Lung (tissue), 12 donors: ENCODE measurements around the gene TMEM127. TPM values are rescaled to one million over a fixed set of nuclear protein-coding genes. Genes with fewer than 3 reads are reported as not detected.
"Not testable (repeated sequence)": the region's sequence is repeated elsewhere in the genome, so short reads cannot be mapped to it uniquely, and the experiment has no call there.

ENCODE experiments used
- ATAC-seq: fragments of 200-7000 bp; cut with Tn5 transposase; one replicate; pipeline ENCODE4 v1.9.1; 2020; ENCODE audit warnings: moderate number of reproducible peaks; ENCODE audit not compliant: insufficient read depth, low FRiP score
- DNase-seq, 3 donors: peaks; one replicate each; pipeline ENCODE4 v3.0.0-alpha.2; 2013 to 2017
- H3K27ac ChIP-seq, 2 donors: one replicate each; pipeline ENCODE4 v1.5.1; 2013; ENCODE audit warnings: mild to moderate bottlenecking in 2 of 2, moderate library complexity in 2 of 2, control low read depth in 1 of 2, inconsistent platforms in 1 of 2, low read depth in 1 of 2, low read length in 1 of 2
- H3K27me3 ChIP-seq, 3 donors: one replicate each; pipeline ENCODE4 v1.5.1; 2013; ENCODE audit warnings: low read length in 2 of 3; ENCODE audit not compliant: control insufficient read depth in 3 of 3, insufficient read depth in 3 of 3
- H3K36me3 ChIP-seq, 4 donors: one replicate each; pipeline ENCODE4 v1.5.1; 2013; ENCODE audit warnings: low read length in 4 of 4, mild to moderate bottlenecking in 1 of 4, moderate library complexity in 1 of 4; ENCODE audit not compliant: control insufficient read depth in 4 of 4, insufficient read depth in 4 of 4
- H3K4me1 ChIP-seq, 5 donors: one replicate each; pipeline ENCODE4 v1.5.1; 2013; ENCODE audit warnings: low read length in 5 of 5, mild to moderate bottlenecking in 2 of 5, moderate library complexity in 1 of 5; ENCODE audit not compliant: control insufficient read depth in 5 of 5, insufficient read depth in 5 of 5
- H3K4me3 ChIP-seq: one replicate; pipeline ENCODE4 v1.5.1; 2013; ENCODE audit warnings: mild to moderate bottlenecking, control low read depth, moderate library complexity
- H3K9ac ChIP-seq, 2 donors: one replicate each; pipeline ENCODE4 v1.5.1; 2013; ENCODE audit warnings: low read length in 2 of 2, control low read depth in 1 of 2; ENCODE audit not compliant: insufficient read depth in 1 of 2
- H3K9me3 ChIP-seq, 4 donors: one replicate each; pipeline ENCODE4 v1.5.1; 2013; ENCODE audit warnings: low read length in 3 of 4, mild to moderate bottlenecking in 1 of 4, moderate library complexity in 1 of 4; ENCODE audit not compliant: control insufficient read depth in 4 of 4, insufficient read depth in 3 of 4
- CTCF ChIP-seq: IDR thresholded peaks from 2 replicates; pipeline ENCODE4 v1.5.1; 2012; ENCODE audit warnings: mild to moderate bottlenecking; ENCODE audit errors: control extremely low read depth, extremely low read depth
- WGBS, 2 donors: extraction: QIAGEN DNeasy Blood & Tissue Kit; methylation state at CpG; one replicate each; pipeline ENCODE4 v1.1.7; 2013; 5-methylcytosine and 5-hydroxymethylcytosine counted together
- polyA plus RNA-seq, 2 donors: library from polyadenylated mRNA; stranded (reverse); fragments of 200-250 nt; gene quantifications; one replicate each; pipeline ENCODE4 v1.2.1, GENCODE V29; 2013
- total RNA-seq, 2 donors: library from RNA; depleted of rRNA in 1 of 2; stranded (reverse); fragments of >200 nt in 1 of 2; gene quantifications; one replicate each; pipeline ENCODE4 v1.2.1, GENCODE V29; 2014 to 2021
- donor health status: control.
- donor health status: control.
- donor health status: Bipolar disorder and iron deficiency.
- donor health status: healthy.
- donor health status: DM: yes; HTN: yes; CAD: no.

TMEM127 gene
- total and polyA plus RNA-seq, 4 donors: 15.3 to 67.2 (median 38.1) TPM

GRCh38 chr2:96260387-96261260 is 5.2 kb downstream of the TMEM127 start:
- H3K4me1 ChIP-seq: peaks cover 10 to 33% (median 14%) of the 10 kb centered on the region in 5 donors
- no peaks in the 10 kb centered on the region for H3K9me3 ChIP-seq
- peak overlapping the region; percentile 88 to 95 for H3K27ac ChIP-seq
- 43 to 45% methylated on average over 10 of the region's 10 CpGs for WGBS, 2 donors
- ATAC-seq: peak; percentile 55
- H3K27me3 ChIP-seq: no peaks in the 10 kb centered on the region
- H3K36me3 ChIP-seq: peaks cover 0 to 13% (median 4%) of the 10 kb centered on the region in 4 donors
- H3K9ac ChIP-seq: no peak overlapping the region
- peak in 1 of 3 donors; percentile 39 for DNase-seq
- TF ChIP-seq CTCF: peak; percentile 12
- H3K4me3 ChIP-seq: no peak overlapping the region

DNA sequence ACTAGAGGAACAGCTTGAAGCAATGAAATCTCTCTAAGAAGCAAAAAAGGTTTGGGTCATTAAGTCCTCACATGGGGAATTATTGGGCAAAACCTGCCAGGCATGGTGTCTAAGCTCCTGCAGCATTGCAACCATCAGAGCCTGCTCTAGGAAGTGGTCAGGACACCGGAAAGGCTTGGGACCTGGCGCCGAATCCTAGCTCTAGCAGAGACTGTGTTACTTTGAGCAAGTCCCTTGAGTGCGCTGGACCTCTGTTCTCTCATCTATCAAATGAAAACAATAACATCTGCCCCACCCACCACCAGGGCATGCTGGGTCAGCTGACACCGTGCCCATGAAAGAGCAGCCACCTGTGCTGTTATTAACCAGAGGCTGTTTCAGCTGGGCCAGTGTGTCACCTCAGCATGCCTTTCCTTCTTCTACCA is 6.3 kb downstream of the TMEM127 start:
- DNase-seq: no peak

GRCh38 chr2:96258166-96259022 is 7.4 kb downstream of the TMEM127 start:
- Histone ChIP-seq H3K4me1 (peaks cover 0 to 26% (median 0%) of the 10 kb centered on the region in 5 donors), H3K36me3 (peaks cover 0 to 30% (median 14%) of the 10 kb centered on the region in 4 donors), H3K27ac (peak overlapping the region; percentile 62 to 88), H3K9ac (no peak overlapping the region), H3K27me3 (no peaks in the 10 kb centered on the region), H3K9me3 (no peaks in the 10 kb centered on the region), H3K4me3 (no peak overlapping the region)
- ATAC-seq: no peak
- TF ChIP-seq CTCF: no peak
- WGBS, 2 donors: 83 to 86% methylated on average over 7 of the region's 7 CpGs
- DNase-seq: no peak

More for the DNA sequence above, 6.3 kb downstream of the TMEM127 start:
- no peak for TF ChIP-seq CTCF
- Histone ChIP-seq H3K4me3 (no peak overlapping the region), H3K4me1 (peaks cover 6 to 33% (median 10%) of the 10 kb centered on the region in 5 donors), H3K27ac (peak overlapping the region; percentile 88 to 95), H3K9ac (no peak overlapping the region), H3K27me3 (no peaks in the 10 kb centered on the region), H3K9me3 (no peaks in the 10 kb centered on the region), H3K36me3 (peaks cover 0 to 18% (median 5%) of the 10 kb centered on the region in 4 donors)
- WGBS, 2 donors: 49 to 59% methylated on average over 5 of the region's 5 CpGs
- ATAC-seq: no peak

- H3K27me3 ChIP-seq, H3K9me3 ChIP-seq, H3K9ac ChIP-seq, H3K4me3 ChIP-seq, DNase-seq: not testable (repeated sequence)
- ATAC-seq: peak; percentile 15
- peak overlapping the region; percentile 62 to 88 for H3K27ac ChIP-seq
- peaks cover 0 to 26% (median 0%) of the 10 kb centered on the region in 5 donors for H3K4me1 ChIP-seq
- peaks cover 0 to 35% (median 19%) of the 10 kb centered on the region in 4 donors for H3K36me3 ChIP-seq
- 51 to 70% methylated on average over 3 of the region's 3 CpGs for WGBS, 2 donors
These were observed 8.1 kb downstream of the TMEM127 start for GRCh38 chr2:96257744-96258143.
